Measurements from ENCODE around the gene WHRN.

GRCh38 chr9:114504341-114505186 is 709 bp downstream of the WHRN start:
- TF ChIP-seq POLR2AphosphoS5 (IDR thresholded peaks at IDR 0.05; ENCODE audit: borderline replicate concordance, low read depth, low read length), result no peak
- TF ChIP-seq EZH2 (IDR thresholded peaks at IDR 0.05), result no peak

Data from SK-N-MC (cell line).